Effector memory CD4-positive, alpha-beta T cell (primary cell): ENCODE measurements around the gene MRPL58.
"Not testable (repeated sequence)": the region's sequence is repeated elsewhere in the genome, so short reads cannot be mapped to it uniquely, and the experiment has no call there.

ENCODE experiments used
- DNase-seq, 3 donors: peaks; one replicate each; pipeline ENCODE4 v3.0.0-alpha.2; 2020
- H3K27ac ChIP-seq: 2 replicates; pipeline ENCODE4 v1.7.0; 2013; ENCODE audit warnings: mild to moderate bottlenecking, low read length, moderate library complexity; ENCODE audit not compliant: insufficient read depth, poor library complexity, severe bottlenecking
- H3K27me3 ChIP-seq: replicated peaks from 2 replicates; pipeline ENCODE4 v1.7.0; 2013; ENCODE audit warnings: mild to moderate bottlenecking, low read length; ENCODE audit not compliant: insufficient read depth, control insufficient read depth, poor library complexity, severe bottlenecking
- H3K36me3 ChIP-seq: 2 replicates; pipeline ENCODE4 v1.7.0; 2013; ENCODE audit warnings: mild to moderate bottlenecking, low read length, moderate library complexity; ENCODE audit not compliant: control insufficient read depth, insufficient read depth
- H3K4me1 ChIP-seq: 2 replicates; pipeline ENCODE4 v1.7.0; 2013; ENCODE audit warnings: low read length, mild to moderate bottlenecking; ENCODE audit not compliant: control insufficient read depth, insufficient read depth, poor library complexity, severe bottlenecking
- H3K4me3 ChIP-seq: 2 replicates; pipeline ENCODE4 v1.7.0; 2013; ENCODE audit warnings: low read length, low read depth, mild to moderate bottlenecking; ENCODE audit not compliant: insufficient read depth, poor library complexity, severe bottlenecking
- H3K9me3 ChIP-seq: 2 replicates; pipeline ENCODE4 v1.7.0; 2013; ENCODE audit warnings: mild to moderate bottlenecking, low read length, moderate library complexity; ENCODE audit not compliant: control insufficient read depth

The MRPL58 gene

GRCh38 chr17:75043789-75044188 lies 31.3 kb downstream of the MRPL58 start:
- H3K9me3 ChIP-seq, DNase-seq, H3K27me3 ChIP-seq, H3K27ac ChIP-seq, H3K4me1 ChIP-seq, H3K4me3 ChIP-seq: not testable (repeated sequence)
- H3K36me3 ChIP-seq: peaks cover 34% of the 10 kb centered on the region

GRCh38 chr17:75044716-75045115 lies 32.2 kb downstream of the MRPL58 start:
- peaks cover 10% of the 10 kb centered on the region for H3K4me1 ChIP-seq

GRCh38 chr17:75045946-75046406 lies 33.5 kb downstream of the MRPL58 start:
- Histone ChIP-seq H3K27ac (peak overlapping the region; percentile 87), H3K4me3 (peak overlapping the region; percentile 100), H3K36me3 (peaks cover 12% of the 10 kb centered on the region)

More at GRCh38 chr17:75044716-75045115, 32.2 kb downstream of the MRPL58 start:
- no peaks in the 10 kb centered on the region for H3K27me3 ChIP-seq
- no peak overlapping the region for H3K4me3 ChIP-seq
- peaks cover 25% of the 10 kb centered on the region for H3K36me3 ChIP-seq
- no peaks in the 10 kb centered on the region for H3K9me3 ChIP-seq
- no peak for DNase-seq
- H3K27ac ChIP-seq: no peak overlapping the region

GRCh38 chr17:75046407-75047289 lies 34.2 kb downstream of the MRPL58 start, which contains the start of the genes ATP5PD and KCTD2:
ATP5PD (minus strand) TSS chr17:75046969; CDS start chr17:75042650, 4,319 bp downstream.
KCTD2 (plus strand) TSS chr17:75047225; CDS start chr17:75047251, 26 bp downstream.
- Histone ChIP-seq H3K27me3 (no peaks in the 10 kb centered on the region), H3K9me3 (no peaks in the 10 kb centered on the region), H3K4me3 (peak within 1 kb of the TSS; percentile 100), H3K36me3 (peaks cover 9% of the 10 kb centered on the region), H3K4me1 (peaks cover 10% of the 10 kb centered on the region), H3K27ac (peak within 1 kb of the TSS; percentile 87)
- DNase-seq: peak; percentile 88 to 92 (median 92)

More at GRCh38 chr17:75045946-75046406, 33.5 kb downstream of the MRPL58 start:
- not testable (repeated sequence) for H3K9me3 ChIP-seq, H3K4me1 ChIP-seq, DNase-seq, H3K27me3 ChIP-seq

GRCh38 chr17:75047398-75048098 lies 35.1 kb downstream of the MRPL58 start:
- Histone ChIP-seq H3K4me3 (peak overlapping the region; percentile 100), H3K36me3 (peaks cover 8% of the 10 kb centered on the region), H3K4me1 (peaks cover 10% of the 10 kb centered on the region), H3K9me3 (no peaks in the 10 kb centered on the region), H3K27me3 (no peaks in the 10 kb centered on the region), H3K27ac (peak overlapping the region; percentile 58)
- DNase-seq: no peak

- Histone ChIP-seq H3K36me3 (peaks cover 16% of the 10 kb centered on the region), H3K27ac (peak overlapping the region; percentile 58), H3K4me1 (peaks cover 10% of the 10 kb centered on the region), H3K9me3 (no peaks in the 10 kb centered on the region), H3K27me3 (no peaks in the 10 kb centered on the region), H3K4me3 (peak overlapping the region; percentile 100)
- no peak for DNase-seq
Observed at GRCh38 chr17:75048249-75048878, 35.9 kb downstream of the MRPL58 start.

GRCh38 chr17:75049057-75049456 lies 36.6 kb downstream of the MRPL58 start:
- Histone ChIP-seq H3K36me3 (peaks cover 22% of the 10 kb centered on the region), H3K4me1 (peaks cover 10% of the 10 kb centered on the region), H3K4me3 (no peak overlapping the region), H3K9me3 (no peaks in the 10 kb centered on the region), H3K27me3 (no peaks in the 10 kb centered on the region), H3K27ac (no peak overlapping the region)
- DNase-seq: no peak

GRCh38 chr17:75049706-75050105 lies 37.2 kb downstream of the MRPL58 start:
- Histone ChIP-seq H3K4me1 (peaks cover 10% of the 10 kb centered on the region), H3K36me3 (peaks cover 25% of the 10 kb centered on the region), H3K27me3 (no peaks in the 10 kb centered on the region), H3K9me3 (no peaks in the 10 kb centered on the region), H3K27ac (no peak overlapping the region), H3K4me3 (no peak overlapping the region)
- no peak for DNase-seq

- H3K36me3 ChIP-seq: peaks cover 38% of the 10 kb centered on the region
- no peak overlapping the region for H3K27ac ChIP-seq
- peaks cover 10% of the 10 kb centered on the region for H3K4me1 ChIP-seq
- no peaks in the 10 kb centered on the region for H3K9me3 ChIP-seq
- H3K4me3 ChIP-seq: no peak overlapping the region
- H3K27me3 ChIP-seq: no peaks in the 10 kb centered on the region
- DNase-seq: no peak
Observed at GRCh38 chr17:75051941-75052340, 39.5 kb downstream of the MRPL58 start.
